GM19025 (cell line): ENCODE measurements around the gene PNN.
A peak's percentile ranks its signal among the peaks of the same experiment; 100 is the strongest.

Source experiments
- ATAC-seq: cut with Tn5 transposase; IDR thresholded peaks from one replicate; pipeline ENCODE4 v1.9.1; 2021; ENCODE audit warnings: mild to moderate bottlenecking, low read depth, moderate library complexity; ENCODE audit not compliant: unreplicated experiment

The PNN gene

DNA sequence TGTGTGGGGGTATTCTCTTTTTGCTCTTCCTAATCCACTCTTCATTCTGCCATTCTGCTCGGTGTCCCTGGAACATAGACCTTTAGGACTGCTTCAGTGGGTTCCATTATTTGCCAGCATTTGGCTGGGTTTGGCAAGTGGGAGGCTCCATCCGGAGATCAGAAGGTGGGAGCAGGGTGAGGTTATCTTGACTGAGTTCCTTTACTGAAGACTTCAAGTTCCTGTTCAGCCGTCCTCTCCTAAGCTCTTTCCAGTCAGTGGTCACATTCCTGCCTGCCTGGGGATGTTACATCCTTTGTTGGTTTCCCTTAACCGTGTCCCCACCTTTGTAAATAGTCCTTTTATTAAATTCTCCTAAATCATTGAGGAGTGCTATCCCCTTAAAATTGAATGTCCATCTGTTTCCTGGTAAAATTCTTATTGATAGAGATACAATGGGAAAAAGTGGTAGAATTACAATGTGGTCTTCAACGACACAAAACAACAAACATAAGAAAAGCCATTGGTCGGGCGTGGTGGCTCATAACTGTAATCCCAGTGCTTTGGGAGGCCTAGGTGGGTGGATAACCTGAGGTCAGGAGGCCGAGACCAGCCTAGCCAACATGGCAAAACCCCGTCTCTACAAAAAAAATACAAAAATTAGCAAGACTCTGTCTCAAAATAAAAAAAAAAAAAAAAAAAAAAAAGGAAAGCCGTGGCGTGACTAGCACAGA is 53.6 kb downstream of the PNN start:
- no peak for ATAC-seq

DNA sequence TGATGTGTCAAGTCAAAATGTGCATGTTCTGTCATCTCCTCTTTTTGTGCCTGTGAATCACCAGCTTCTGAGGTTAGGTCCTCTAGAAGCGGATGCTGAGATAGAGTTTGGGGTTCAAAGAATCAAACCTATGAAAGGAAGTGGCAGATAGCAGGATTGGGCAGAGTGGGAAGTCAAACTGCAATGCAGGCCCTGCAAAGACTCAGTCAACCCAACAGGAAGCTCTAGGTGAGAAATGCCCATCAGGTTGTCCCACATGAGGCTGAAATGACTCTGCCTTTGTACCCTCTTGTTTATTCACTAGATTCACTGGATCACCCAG is 54.1 kb downstream of the PNN start:
- peak; percentile 38 for ATAC-seq

DNA sequence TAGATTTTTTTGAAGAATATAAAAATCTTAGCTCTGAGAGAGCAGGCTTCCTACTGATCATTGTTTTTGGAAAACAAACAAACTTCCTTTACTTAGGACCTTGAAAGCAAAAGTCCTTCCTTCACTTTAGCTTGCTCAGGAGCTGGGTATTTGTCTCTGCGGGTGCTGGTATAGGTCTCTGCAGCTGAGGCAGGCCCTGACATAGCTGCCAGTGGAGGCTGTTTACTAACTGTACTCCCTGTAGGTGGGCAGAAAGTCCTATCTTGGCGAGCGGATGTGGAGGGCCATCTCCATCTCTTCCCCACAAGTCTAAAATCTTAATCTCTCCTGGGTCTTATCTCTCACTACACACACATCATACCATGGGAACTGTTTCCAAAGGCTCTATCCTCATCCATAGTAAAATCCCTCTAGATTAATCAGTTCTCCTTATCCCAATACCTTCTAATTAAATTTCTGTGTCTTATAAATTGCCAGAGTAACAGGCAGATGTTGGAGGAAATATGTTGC is 54.6 kb downstream of the PNN start:
- no peak for ATAC-seq

DNA sequence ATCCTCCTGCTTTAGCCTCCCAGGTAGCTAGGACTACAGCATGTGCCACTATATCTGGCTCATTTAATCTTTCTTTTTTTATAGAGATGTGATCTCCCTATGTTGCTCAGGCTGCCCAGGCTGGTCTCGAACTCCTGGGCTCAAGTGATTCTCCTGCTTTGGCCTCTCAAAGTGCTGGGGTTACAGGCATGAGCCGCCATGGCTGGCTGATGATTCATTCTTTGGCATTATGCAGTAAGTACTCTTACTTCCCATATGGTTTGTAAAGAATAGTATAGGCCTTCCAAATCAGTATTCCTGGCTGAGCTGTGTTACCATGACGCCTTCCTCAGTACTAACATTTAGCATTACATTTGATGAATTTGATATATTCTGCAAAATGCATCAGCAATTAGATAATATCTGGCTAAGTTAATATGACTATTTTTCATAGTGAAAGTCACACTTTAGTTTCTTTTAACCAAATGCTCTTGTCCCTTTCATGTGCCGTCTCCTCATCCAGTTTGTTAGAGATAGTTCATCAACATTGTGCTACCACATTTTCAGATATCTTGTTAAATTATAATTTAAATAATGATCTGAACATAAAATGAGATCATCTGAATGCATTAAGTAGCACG is 55.5 kb downstream of the PNN start:
- ATAC-seq = no peak

DNA sequence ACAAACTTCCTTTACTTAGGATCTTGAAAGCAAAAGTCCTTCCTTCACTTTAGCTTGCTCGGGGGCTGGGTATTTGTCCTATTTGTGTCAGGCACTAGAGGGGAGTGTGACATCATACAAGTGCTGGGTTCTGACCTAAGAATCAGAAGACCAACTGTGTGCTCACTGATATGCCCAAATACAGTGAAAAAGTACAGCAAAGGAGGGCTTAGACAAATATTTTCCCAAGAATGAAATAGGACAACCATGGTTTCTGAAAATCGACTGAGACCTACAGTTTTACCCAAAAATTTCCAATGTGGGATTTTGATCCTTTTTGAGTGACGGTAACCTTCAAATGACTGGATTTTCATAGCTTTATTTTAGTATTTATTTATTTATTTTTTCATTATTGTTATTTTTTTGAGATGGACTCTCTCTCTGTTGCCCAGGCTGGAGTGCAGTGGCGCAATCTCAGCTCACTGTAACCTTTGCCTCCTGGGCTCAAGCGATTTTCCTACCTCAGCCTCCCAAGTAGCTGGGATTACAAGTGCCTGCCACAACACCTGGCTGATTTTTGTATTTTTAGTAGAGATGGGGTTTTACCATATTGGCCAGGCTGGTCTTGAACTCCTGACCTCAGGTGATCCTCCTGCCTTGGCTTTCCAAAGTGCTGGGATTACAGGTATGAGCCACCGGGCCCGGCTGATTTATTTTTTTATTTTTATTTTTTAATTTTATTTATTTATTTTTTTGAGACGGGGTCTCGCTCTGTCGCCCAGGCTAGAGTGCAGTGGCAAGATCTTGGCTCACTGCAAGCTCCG is 56.9 kb downstream of the PNN start:
- ATAC-seq = peak; percentile 67
